IPS-20b (cell line): Measurements from ENCODE around the gene PFAS.

Experiments
- H3K27ac ChIP-seq: one replicate; pipeline ENCODE4 v1.5.1; 2013; ENCODE audit warnings: low read length
- H3K27me3 ChIP-seq: 2 replicates; pipeline ENCODE4 v1.6.1; 2013; ENCODE audit warnings: mild to moderate bottlenecking, low read length, inconsistent platforms; ENCODE audit not compliant: insufficient read depth
- H3K36me3 ChIP-seq: 2 replicates; pipeline ENCODE4 v1.6.1; 2013; ENCODE audit warnings: low read depth, mild to moderate bottlenecking, inconsistent platforms, low read length, moderate library complexity; ENCODE audit not compliant: insufficient read depth
- H3K4me1 ChIP-seq: 2 replicates; pipeline ENCODE4 v1.6.1; 2013; ENCODE audit warnings: mild to moderate bottlenecking, control low read depth, inconsistent platforms, low read length, moderate library complexity; ENCODE audit not compliant: insufficient read depth
- H3K4me3 ChIP-seq: 2 replicates; pipeline ENCODE4 v1.5.1; 2013; ENCODE audit warnings: mild to moderate bottlenecking, low read length, inconsistent platforms
- H3K9ac ChIP-seq: 2 replicates; pipeline ENCODE4 v1.6.1; 2013; ENCODE audit warnings: low read depth, mild to moderate bottlenecking, inconsistent platforms, low read length, moderate library complexity
- H3K9me3 ChIP-seq: 2 replicates; pipeline ENCODE4 v1.6.1; 2013; ENCODE audit warnings: mild to moderate bottlenecking, low read depth, low read length, inconsistent platforms; ENCODE audit not compliant: insufficient read depth

PFAS gene

GRCh38 chr17:8221663-8222379, 27.3 kb upstream of the PFAS start:
- Histone ChIP-seq H3K27ac (peak overlapping the region; percentile 91), H3K9ac (peak overlapping the region; percentile 91; the same call in 1 of the 2 replicates), H3K27me3 (no peaks in the 10 kb centered on the region), H3K4me3 (peak overlapping the region; percentile 90), H3K4me1 (no peaks in the 10 kb centered on the region), H3K36me3 (no peaks in the 10 kb centered on the region), H3K9me3 (no peaks in the 10 kb centered on the region)

GRCh38 chr17:8222380-8222629, 26.8 kb upstream of the PFAS start:
- H3K36me3 ChIP-seq: peaks cover 4% of the 10 kb centered on the region; the same call in 1 of the 2 replicates
- peak overlapping the region; percentile 90 for H3K4me3 ChIP-seq
- H3K9me3 ChIP-seq: no peaks in the 10 kb centered on the region
- peak overlapping the region; percentile 90; the same call in 1 of the 2 replicates for H3K9ac ChIP-seq
- H3K4me1 ChIP-seq: no peaks in the 10 kb centered on the region
- no peak overlapping the region for H3K27ac ChIP-seq
- no peaks in the 10 kb centered on the region for H3K27me3 ChIP-seq

- no peaks in the 10 kb centered on the region for H3K4me1 ChIP-seq
- H3K27me3 ChIP-seq: no peaks in the 10 kb centered on the region
- H3K4me3 ChIP-seq: peak overlapping the region; percentile 90
- peaks cover 8% of the 10 kb centered on the region for H3K36me3 ChIP-seq
- peak overlapping the region; percentile 62 for H3K27ac ChIP-seq
- no peaks in the 10 kb centered on the region for H3K9me3 ChIP-seq
- H3K9ac ChIP-seq: peak overlapping the region; percentile 90
Measured at GRCh38 chr17:8222630-8223355, 26.3 kb upstream of the PFAS start.

GRCh38 chr17:8223356-8224126, 25.5 kb upstream of the PFAS start:
- Histone ChIP-seq H3K4me3 (peak overlapping the region; percentile 90), H3K36me3 (peaks cover 16% of the 10 kb centered on the region), H3K27me3 (no peaks in the 10 kb centered on the region), H3K4me1 (no peaks in the 10 kb centered on the region), H3K9me3 (no peaks in the 10 kb centered on the region), H3K9ac (peak overlapping the region; percentile 90), H3K27ac (peak overlapping the region; percentile 62)

- no peak overlapping the region for H3K27ac ChIP-seq
- H3K9me3 ChIP-seq: no peaks in the 10 kb centered on the region
- no peak overlapping the region for H3K4me3 ChIP-seq
- no peak overlapping the region for H3K9ac ChIP-seq
- no peaks in the 10 kb centered on the region for H3K4me1 ChIP-seq
- peaks cover 32% of the 10 kb centered on the region for H3K36me3 ChIP-seq
- no peaks in the 10 kb centered on the region for H3K27me3 ChIP-seq
Measured at GRCh38 chr17:8224891-8225812, 23.9 kb upstream of the PFAS start.

- no peaks in the 10 kb centered on the region for H3K4me1 ChIP-seq
- no peaks in the 10 kb centered on the region for H3K27me3 ChIP-seq
- H3K4me3 ChIP-seq: peak overlapping the region; percentile 87
- H3K27ac ChIP-seq: no peak overlapping the region
- peaks cover 40% of the 10 kb centered on the region for H3K36me3 ChIP-seq
- H3K9me3 ChIP-seq: no peaks in the 10 kb centered on the region
- peak overlapping the region; percentile 73; the same call in 1 of the 2 replicates for H3K9ac ChIP-seq
Measured at GRCh38 chr17:8225813-8226535, 23.1 kb upstream of the PFAS start.

- Histone ChIP-seq H3K9ac (peak overlapping the region; percentile 73; the same call in 1 of the 2 replicates), H3K9me3 (no peaks in the 10 kb centered on the region), H3K4me1 (no peaks in the 10 kb centered on the region), H3K27ac (no peak overlapping the region), H3K4me3 (peak overlapping the region; percentile 87), H3K27me3 (no peaks in the 10 kb centered on the region), H3K36me3 (peaks cover 47% of the 10 kb centered on the region)
Measured at GRCh38 chr17:8226536-8227237, 22.4 kb upstream of the PFAS start.

GRCh38 chr17:8227238-8227581, 21.9 kb upstream of the PFAS start:
- Histone ChIP-seq H3K36me3 (peaks cover 53% of the 10 kb centered on the region), H3K4me3 (peak overlapping the region; percentile 87), H3K9ac (peak overlapping the region; percentile 61; the same call in 1 of the 2 replicates), H3K27ac (no peak overlapping the region), H3K27me3 (no peaks in the 10 kb centered on the region), H3K4me1 (no peaks in the 10 kb centered on the region), H3K9me3 (no peaks in the 10 kb centered on the region)

GRCh38 chr17:8231701-8232100, 17.4 kb upstream of the PFAS start:
- H3K27me3 ChIP-seq: no peaks in the 10 kb centered on the region
- no peak overlapping the region for H3K27ac ChIP-seq
- H3K4me3 ChIP-seq: no peak overlapping the region
- peaks cover 96% of the 10 kb centered on the region for H3K36me3 ChIP-seq
- H3K4me1 ChIP-seq: no peaks in the 10 kb centered on the region
- H3K9me3 ChIP-seq: no peaks in the 10 kb centered on the region
- no peak overlapping the region for H3K9ac ChIP-seq
